ENCODE measurements around the gene PAFAH1B1.

PAFAH1B1 gene

DNA sequence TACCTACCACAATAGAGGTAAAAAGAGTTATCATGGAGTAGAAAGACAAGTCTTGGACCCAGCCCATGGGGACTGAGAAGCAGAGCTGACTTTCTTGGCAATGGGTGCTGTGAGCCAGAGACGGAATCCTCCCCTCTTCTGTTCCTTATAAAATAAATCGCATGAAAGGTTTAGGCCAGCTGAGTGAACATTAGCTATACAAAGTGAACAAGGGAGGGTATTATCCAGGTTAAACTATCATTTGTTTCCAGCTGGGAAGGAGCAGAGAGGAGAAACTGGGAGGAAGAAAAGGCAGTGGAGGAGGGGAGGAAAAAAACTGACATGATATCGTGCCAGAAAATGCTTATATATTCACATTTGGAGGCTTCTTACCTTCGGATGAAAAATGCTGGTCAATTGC, 13.3 kb upstream of the PAFAH1B1 start:
- ATAC-seq (ENCODE audit: low read depth) (no peak), DNase-seq (ENCODE audit: low spot score) (no peak)
- Histone ChIP-seq H3K27me3 (ENCODE audit: insufficient read depth, poor library complexity, severe bottlenecking) (no peaks in the 10 kb centered on the region), H3K9me3 (ENCODE audit: severe bottlenecking) (no peaks in the 10 kb centered on the region), H3K4me1 (ENCODE audit: insufficient read depth, poor library complexity, severe bottlenecking) (no peaks in the 10 kb centered on the region), H3K27ac (ENCODE audit: poor library complexity, severe bottlenecking) (no peak overlapping the region), H3K36me3 (ENCODE audit: low read depth) (no peaks in the 10 kb centered on the region), H3K4me3 (ENCODE audit: severe bottlenecking) (no peak overlapping the region)
- TF ChIP-seq, protein P1, sequence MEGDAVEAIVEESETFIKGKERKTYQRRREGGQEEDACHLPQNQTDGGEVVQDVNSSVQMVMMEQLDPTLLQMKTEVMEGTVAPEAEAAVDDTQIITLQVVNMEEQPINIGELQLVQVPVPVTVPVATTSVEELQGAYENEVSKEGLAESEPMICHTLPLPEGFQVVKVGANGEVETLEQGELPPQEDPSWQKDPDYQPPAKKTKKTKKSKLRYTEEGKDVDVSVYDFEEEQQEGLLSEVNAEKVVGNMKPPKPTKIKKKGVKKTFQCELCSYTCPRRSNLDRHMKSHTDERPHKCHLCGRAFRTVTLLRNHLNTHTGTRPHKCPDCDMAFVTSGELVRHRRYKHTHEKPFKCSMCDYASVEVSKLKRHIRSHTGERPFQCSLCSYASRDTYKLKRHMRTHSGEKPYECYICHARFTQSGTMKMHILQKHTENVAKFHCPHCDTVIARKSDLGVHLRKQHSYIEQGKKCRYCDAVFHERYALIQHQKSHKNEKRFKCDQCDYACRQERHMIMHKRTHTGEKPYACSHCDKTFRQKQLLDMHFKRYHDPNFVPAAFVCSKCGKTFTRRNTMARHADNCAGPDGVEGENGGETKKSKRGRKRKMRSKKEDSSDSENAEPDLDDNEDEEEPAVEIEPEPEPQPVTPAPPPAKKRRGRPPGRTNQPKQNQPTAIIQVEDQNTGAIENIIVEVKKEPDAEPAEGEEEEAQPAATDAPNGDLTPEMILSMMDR (IDR thresholded peaks at IDR 0.05; ENCODE audit: poor library complexity, severe bottlenecking): no peak

DNA sequence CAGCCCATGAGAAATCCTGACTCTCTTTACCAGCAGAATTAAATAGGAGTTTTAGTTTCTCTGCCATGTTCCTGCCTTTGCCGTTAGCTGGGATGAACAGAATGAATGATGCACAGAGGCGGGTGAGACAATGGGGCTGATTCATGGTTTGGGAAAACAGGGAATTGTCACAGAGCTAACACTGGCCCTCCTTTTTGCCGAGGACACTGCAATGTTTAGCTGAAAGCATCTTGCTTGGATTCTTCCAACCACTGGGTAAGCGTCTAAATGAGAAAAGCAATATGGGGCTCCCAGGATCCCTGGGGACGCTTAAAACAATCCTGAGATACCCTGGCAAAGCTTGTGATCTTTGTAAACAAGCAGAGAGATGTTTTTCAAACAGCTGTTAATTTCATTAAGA, 12.8 kb upstream of the PAFAH1B1 start:
- DNase-seq (ENCODE audit: low spot score) (no peak), ATAC-seq (ENCODE audit: low read depth) (no peak)
- Histone ChIP-seq H3K9me3 (ENCODE audit: severe bottlenecking) (no peaks in the 10 kb centered on the region), H3K4me3 (ENCODE audit: severe bottlenecking) (no peak overlapping the region), H3K27me3 (ENCODE audit: insufficient read depth, poor library complexity, severe bottlenecking) (no peaks in the 10 kb centered on the region), H3K36me3 (ENCODE audit: low read depth) (no peaks in the 10 kb centered on the region), H3K4me1 (ENCODE audit: insufficient read depth, poor library complexity, severe bottlenecking) (no peaks in the 10 kb centered on the region), H3K27ac (ENCODE audit: poor library complexity, severe bottlenecking) (no peak overlapping the region)
- TF ChIP-seq, protein P1 (IDR thresholded peaks at IDR 0.05; ENCODE audit: poor library complexity, severe bottlenecking): no peak

DNA sequence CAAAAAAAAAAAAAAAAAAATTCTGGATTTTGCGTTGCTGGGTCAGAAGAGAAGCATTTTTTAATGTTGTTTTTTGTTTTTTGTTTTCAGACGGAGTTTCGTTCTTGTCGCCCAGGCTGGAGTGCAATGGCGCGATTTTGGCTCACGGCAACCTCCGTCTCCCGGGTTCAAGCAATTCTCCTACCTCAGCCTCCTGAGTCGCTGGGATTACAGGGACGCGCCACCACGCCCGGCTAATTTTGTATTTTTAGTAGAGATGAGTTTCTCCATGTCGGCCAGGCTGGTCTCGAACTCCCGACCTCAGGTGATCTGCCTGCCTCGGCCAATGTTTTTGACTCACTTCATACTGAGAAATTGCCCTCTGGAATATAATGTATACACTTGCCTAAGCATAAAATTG, 11.0 kb upstream of the PAFAH1B1 start:
- TF ChIP-seq, protein P1 (IDR thresholded peaks at IDR 0.05; ENCODE audit: poor library complexity, severe bottlenecking): no peak
- H3K27me3 ChIP-seq (ENCODE audit: insufficient read depth, poor library complexity, severe bottlenecking): no peaks in the 10 kb centered on the region
- no peaks in the 10 kb centered on the region for H3K9me3 ChIP-seq (ENCODE audit: severe bottlenecking)
- no peak for ATAC-seq (ENCODE audit: low read depth)
- H3K4me3 ChIP-seq (ENCODE audit: severe bottlenecking): no peak overlapping the region
- no peaks in the 10 kb centered on the region for H3K36me3 ChIP-seq (ENCODE audit: low read depth)
- H3K27ac ChIP-seq (ENCODE audit: poor library complexity, severe bottlenecking): no peak overlapping the region
- H3K4me1 ChIP-seq (ENCODE audit: insufficient read depth, poor library complexity, severe bottlenecking): no peaks in the 10 kb centered on the region
- DNase-seq (ENCODE audit: low spot score): no peak

DNA sequence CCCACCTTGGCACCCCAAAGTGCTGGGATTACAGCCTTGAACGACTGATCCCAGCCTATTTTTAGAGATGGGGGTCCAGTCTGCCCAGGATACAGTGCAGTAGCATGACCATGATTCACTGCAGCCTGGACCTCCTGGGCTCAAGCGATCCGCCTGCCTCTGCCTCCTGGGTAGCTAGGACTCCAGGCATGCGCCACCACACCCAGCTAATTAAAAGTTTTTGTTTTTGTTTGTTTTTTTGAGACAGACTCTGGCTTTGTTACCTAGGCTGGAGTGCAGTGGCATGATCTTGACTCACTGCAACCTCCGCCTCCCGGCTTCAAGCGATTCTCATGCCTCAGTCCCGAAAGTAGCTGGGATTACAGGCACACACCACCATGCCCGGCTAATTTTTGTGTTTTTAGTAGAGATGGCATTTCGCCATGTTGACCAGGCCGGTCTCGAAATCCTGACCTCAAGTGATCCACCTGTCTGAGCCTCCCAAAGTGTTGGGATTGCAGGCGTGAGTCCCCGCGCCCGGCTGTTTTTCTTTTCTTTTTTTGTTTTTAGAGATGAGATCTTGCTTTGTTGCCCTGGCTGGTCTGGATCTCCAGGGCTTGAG, 2.3 kb upstream of the PAFAH1B1 start:
- Histone ChIP-seq H3K27me3 (ENCODE audit: insufficient read depth, poor library complexity, severe bottlenecking) (no peaks in the 10 kb centered on the region), H3K36me3 (ENCODE audit: low read depth) (peaks cover 3% of the 10 kb centered on the region; the same call in 1 of the 2 replicates), H3K4me3 (ENCODE audit: severe bottlenecking) (no peak overlapping the region), H3K4me1 (ENCODE audit: insufficient read depth, poor library complexity, severe bottlenecking) (peaks cover 5% of the 10 kb centered on the region), H3K27ac (ENCODE audit: poor library complexity, severe bottlenecking) (no peak overlapping the region), H3K9me3 (ENCODE audit: severe bottlenecking) (no peaks in the 10 kb centered on the region)
- DNase-seq (ENCODE audit: low spot score): no peak
- TF ChIP-seq, protein P1 (IDR thresholded peaks at IDR 0.05; ENCODE audit: poor library complexity, severe bottlenecking): no peak
- ATAC-seq (ENCODE audit: low read depth): no peak

All from RWPE2 (cell line).